Transverse colon (tissue), 4 donors: ENCODE measurements around the gene FBN3. TPM values are rescaled to one million over a fixed set of nuclear protein-coding genes. Genes with fewer than 3 reads are reported as not detected.
"Not testable (repeated sequence)": the region's sequence is repeated elsewhere in the genome, so short reads cannot be mapped to it uniquely, and the experiment has no call there.

Source experiments
- DNase-seq: peaks from one replicate; pipeline ENCODE4 v3.0.0-alpha.2; 2019
- H3K27ac ChIP-seq, 4 donors: fragments of 200-600 bp; sonication (generic); 2 replicates each; pipeline ENCODE4 v1.5.1; 2016 to 2018; ENCODE audit warnings: inconsistent platforms in 4 of 4
- H3K27me3 ChIP-seq: fragments of 200-600 bp; sonication (generic); 2 replicates; pipeline ENCODE4 v1.5.1; 2017; ENCODE audit warnings: inconsistent platforms
- H3K36me3 ChIP-seq, 4 donors: fragments of 200-600 bp; sonication (generic); 2 replicates each; pipeline ENCODE4 v1.5.1; 2017 to 2019; ENCODE audit warnings: inconsistent platforms in 4 of 4
- H3K4me1 ChIP-seq, 4 donors: fragments of 200-600 bp; sonication (generic); 2 replicates each; pipeline ENCODE4 v1.5.1; 2017 to 2020; ENCODE audit warnings: inconsistent platforms in 4 of 4
- H3K4me3 ChIP-seq, 4 donors: fragments of 200-600 bp; sonication (generic); 1 replicate in 1 of 4; 2 replicates in 3 of 4; pipeline versions ENCODE4 v1.5.1 to v1.6.1; 2017 to 2019; ENCODE audit warnings: inconsistent platforms in 4 of 4
- H3K9me3 ChIP-seq, 2 donors: fragments of 200-600 bp; sonication (generic); 2 replicates each; pipeline ENCODE4 v1.5.1; 2017 to 2019; ENCODE audit warnings: inconsistent platforms in 2 of 2
- EP300 ChIP-seq: sonication (generic); formaldehyde crosslinking; IDR thresholded peaks from one replicate; pipeline ENCODE4 v1.6.1; 2017; ENCODE audit warnings: antibody characterized with exemption, low read depth
- POLR2A ChIP-seq: fragments of 450-650 bp; IDR thresholded peaks from one replicate; pipeline ENCODE4 v1.6.1; 2016; ENCODE audit warnings: antibody characterized with exemption, mild to moderate bottlenecking, moderate library complexity
- POLR2AphosphoS5 ChIP-seq, 3 donors: sonication (generic); formaldehyde crosslinking; IDR thresholded peaks; one replicate each; pipeline ENCODE4 v1.6.1; 2016; ENCODE audit warnings: antibody characterized with exemption in 3 of 3
- WGBS, 2 donors: methylation state at CpG; one replicate each; pipeline ENCODE4 v1.1.5; 2018; ENCODE audit warnings: low coverage in 1 of 2; 5-methylcytosine and 5-hydroxymethylcytosine counted together
- in situ Hi-C, 4 donors: fragments of 200-750 bp; cut with MboI; loops; one replicate each; pipeline versions ENCODE4 v1.15.0 to v1.15.1; 2017; ENCODE audit warnings: low sequenced_read_pairs in 3 of 4, low pct_ligation_motif_present in 1 of 4, low pct_unique_long_range_greater_than_20kb in 1 of 4
- intact Hi-C: fragments of 100-400 bp; cut with DNase I; formaldehyde crosslinking; loops from one replicate; pipeline ENCODE4 v1.15.1; 2023; ENCODE audit warnings: low total_unique reads
- total RNA-seq, 4 donors: library from RNA; depleted of rRNA; stranded (reverse); fragments of >200 nt; gene quantifications; one replicate each; pipeline ENCODE4 v1.1.0, GENCODE V29; 2016
- TF ChIP-seq, protein P1 (sequence below), 5 experiments: fragments of 200-600 bp in 3 of 5; fragments of 450-650 bp in 2 of 5; sonication (generic) in 3 of 5; IDR thresholded peaks; 1 replicate in 2 of 5; 2 replicates in 3 of 5; pipeline ENCODE4 v1.5.1; 2016 to 2017; ENCODE audit warnings: antibody characterized with exemption in 5 of 5, inconsistent platforms in 3 of 5, mild to moderate bottlenecking in 2 of 5, moderate library complexity in 1 of 5

Gene FBN3
- total RNA-seq, 4 donors from 2014 or later, result not detected

DNA sequence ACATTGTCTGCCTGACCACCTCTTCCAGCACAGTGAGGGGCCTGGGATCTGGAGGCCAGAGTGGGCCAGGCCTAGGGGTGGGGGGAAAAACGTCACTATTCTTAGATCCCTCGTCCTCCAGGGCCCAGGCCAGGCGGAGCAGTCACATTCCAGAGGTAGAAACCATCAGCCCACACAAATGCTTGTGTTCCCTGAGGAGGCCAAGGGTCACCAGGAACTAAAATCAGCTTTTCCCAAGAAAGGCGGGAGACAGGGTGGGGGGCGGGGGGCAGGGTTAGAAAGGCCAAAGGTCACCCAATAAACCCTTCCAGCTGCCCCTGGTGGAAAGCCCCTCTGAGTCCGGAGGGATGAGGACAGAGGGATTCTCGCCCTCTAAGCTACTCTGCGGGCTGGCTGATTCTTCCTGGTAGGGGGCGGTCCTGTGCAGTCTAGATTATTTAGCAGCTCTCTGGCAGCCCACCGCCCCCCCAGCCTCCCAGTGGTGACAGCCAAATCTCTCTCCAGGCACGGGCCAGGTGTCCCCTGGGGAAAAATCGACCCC, 120.4 kb downstream of the FBN3 start:
- no peak overlapping the region for H3K27ac ChIP-seq
- no peak for DNase-seq
- no peaks in the 10 kb centered on the region for H3K27me3 ChIP-seq
- no peak overlapping the region for H3K4me3 ChIP-seq
- H3K36me3 ChIP-seq, result no peaks in the 10 kb centered on the region
- H3K9me3 ChIP-seq, result no peaks in the 10 kb centered on the region
- no peaks in the 10 kb centered on the region for H3K4me1 ChIP-seq
- TF ChIP-seq EP300 (no peak), POLR2A (no peak), POLR2AphosphoS5 (IDR thresholded peaks at IDR 0.05) (no peak)
- TF ChIP-seq, protein P1, sequence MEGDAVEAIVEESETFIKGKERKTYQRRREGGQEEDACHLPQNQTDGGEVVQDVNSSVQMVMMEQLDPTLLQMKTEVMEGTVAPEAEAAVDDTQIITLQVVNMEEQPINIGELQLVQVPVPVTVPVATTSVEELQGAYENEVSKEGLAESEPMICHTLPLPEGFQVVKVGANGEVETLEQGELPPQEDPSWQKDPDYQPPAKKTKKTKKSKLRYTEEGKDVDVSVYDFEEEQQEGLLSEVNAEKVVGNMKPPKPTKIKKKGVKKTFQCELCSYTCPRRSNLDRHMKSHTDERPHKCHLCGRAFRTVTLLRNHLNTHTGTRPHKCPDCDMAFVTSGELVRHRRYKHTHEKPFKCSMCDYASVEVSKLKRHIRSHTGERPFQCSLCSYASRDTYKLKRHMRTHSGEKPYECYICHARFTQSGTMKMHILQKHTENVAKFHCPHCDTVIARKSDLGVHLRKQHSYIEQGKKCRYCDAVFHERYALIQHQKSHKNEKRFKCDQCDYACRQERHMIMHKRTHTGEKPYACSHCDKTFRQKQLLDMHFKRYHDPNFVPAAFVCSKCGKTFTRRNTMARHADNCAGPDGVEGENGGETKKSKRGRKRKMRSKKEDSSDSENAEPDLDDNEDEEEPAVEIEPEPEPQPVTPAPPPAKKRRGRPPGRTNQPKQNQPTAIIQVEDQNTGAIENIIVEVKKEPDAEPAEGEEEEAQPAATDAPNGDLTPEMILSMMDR (IDR thresholded peaks at IDR 0.05), result no peak
- in situ Hi-C loops, result no loop called here
- intact Hi-C loops, result no loop called here
- 40 to 45% methylated on average over 1 to 12 of the region's 12 CpGs for WGBS, 2 donors

DNA sequence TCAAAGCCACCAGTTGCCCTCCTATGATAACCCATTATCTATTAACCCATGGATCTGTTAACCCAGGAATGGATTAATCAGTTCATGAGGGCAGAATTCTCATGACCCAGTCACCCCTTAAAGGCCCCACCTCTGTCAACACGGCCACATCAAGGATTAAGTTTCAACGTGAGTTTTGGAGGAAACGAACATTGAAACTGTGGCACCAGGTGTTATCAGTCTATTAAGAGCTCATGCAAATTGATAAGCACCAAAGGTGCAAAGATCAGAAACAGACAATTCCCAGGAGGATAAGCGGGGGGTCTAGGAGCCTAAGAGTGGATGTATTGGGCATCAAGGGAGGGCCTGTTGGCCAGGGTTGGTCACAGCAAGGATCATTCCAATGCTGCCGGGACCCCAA, 124.1 kb downstream of the FBN3 start:
- Histone ChIP-seq H3K4me1 (no peaks in the 10 kb centered on the region), H3K4me3 (no peak overlapping the region), H3K27ac (no peak overlapping the region), H3K27me3 (no peaks in the 10 kb centered on the region), H3K9me3 (no peaks in the 10 kb centered on the region), H3K36me3 (no peaks in the 10 kb centered on the region)
- DNase-seq, result no peak
- intact Hi-C loops (no loop called here), in situ Hi-C loops (no loop called here)
- 65 to 67% methylated on average over 4 to 5 of the region's 5 CpGs for WGBS, 2 donors
- TF ChIP-seq EP300 (no peak), POLR2AphosphoS5 (IDR thresholded peaks at IDR 0.05) (no peak), POLR2A (no peak)
- TF ChIP-seq, protein P1 (IDR thresholded peaks at IDR 0.05), result no peak

DNA sequence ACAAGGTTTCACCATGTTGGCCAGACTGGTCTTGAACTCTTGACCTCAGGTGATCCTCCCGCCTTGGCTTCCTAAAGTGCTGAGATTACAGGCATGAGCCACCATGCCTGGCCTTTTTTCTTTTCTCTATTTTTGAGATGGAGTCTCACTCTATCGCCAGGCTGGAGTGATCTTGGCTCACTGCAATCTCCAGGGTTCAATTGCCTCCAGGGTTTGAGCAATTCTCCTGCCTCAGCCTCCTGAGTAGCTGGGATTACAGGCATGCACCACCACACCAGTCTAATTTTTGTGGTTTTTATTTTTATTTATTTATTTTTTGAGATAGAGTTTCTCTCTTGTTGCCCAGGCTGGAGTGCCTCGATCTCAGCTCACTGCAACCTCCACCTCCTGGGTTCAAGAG, 125.1 kb downstream of the FBN3 start:
- H3K9me3 ChIP-seq, H3K36me3 ChIP-seq, H3K4me1 ChIP-seq, H3K27ac ChIP-seq, in situ Hi-C loops, H3K27me3 ChIP-seq, DNase-seq, H3K4me3 ChIP-seq: not testable (repeated sequence)
- intact Hi-C loops, result loop anchor here (5.0 kb wide), 1 partner anchor 707 kb away; no protein-coding TSS in a partner anchor
- 92 to 99% methylated on average over 2 to 3 of the region's 3 CpGs for WGBS, 2 donors

GRCh38 chr19:8023371-8023770, 126.0 kb downstream of the FBN3 start:
- no peaks in the 10 kb centered on the region for H3K4me1 ChIP-seq
- no peaks in the 10 kb centered on the region for H3K9me3 ChIP-seq
- no peaks in the 10 kb centered on the region for H3K27me3 ChIP-seq
- TF ChIP-seq EP300 (no peak), POLR2A (no peak), POLR2AphosphoS5 (IDR thresholded peaks at IDR 0.05) (no peak)
- TF ChIP-seq, protein P1 (IDR thresholded peaks at IDR 0.05), result no peak
- no peak overlapping the region for H3K27ac ChIP-seq
- H3K36me3 ChIP-seq, result no peaks in the 10 kb centered on the region
- WGBS, 2 donors, result 79 to 89% methylated on average over 3 to 5 of the region's 5 CpGs
- intact Hi-C loops, result loop anchor here (5.0 kb wide), 1 partner anchor 706 kb away; no protein-coding TSS in a partner anchor
- no peak overlapping the region for H3K4me3 ChIP-seq
- in situ Hi-C loops, result no loop called here
- DNase-seq, result no peak

DNA sequence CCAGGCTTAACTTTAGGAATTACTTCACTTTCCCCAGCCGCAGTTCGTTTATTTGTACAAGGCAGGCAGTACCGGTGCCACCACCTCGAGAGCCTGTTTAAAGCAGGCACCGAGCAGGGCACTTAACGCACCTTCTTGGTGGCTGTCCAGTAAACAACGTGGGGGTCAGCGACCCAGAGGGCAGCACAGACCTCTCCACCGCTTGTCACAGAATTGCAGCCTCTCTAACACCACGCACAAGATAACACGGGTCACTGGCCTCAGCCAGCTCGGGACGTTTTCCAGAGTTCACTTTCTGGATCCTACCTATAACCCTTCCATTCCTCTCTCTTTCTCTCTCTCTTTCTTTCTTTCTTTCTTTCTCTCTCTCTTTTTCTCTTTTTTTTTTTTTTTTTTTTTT, 127.1 kb downstream of the FBN3 start:
- DNase-seq, result no peak
- Histone ChIP-seq H3K4me3 (no peak overlapping the region), H3K9me3 (no peaks in the 10 kb centered on the region), H3K27ac (no peak overlapping the region), H3K4me1 (no peaks in the 10 kb centered on the region), H3K27me3 (no peaks in the 10 kb centered on the region), H3K36me3 (no peaks in the 10 kb centered on the region)
- in situ Hi-C loops (no loop called here), intact Hi-C loops (loop anchor here (5.0 kb wide), 1 partner anchor 705 kb away; no protein-coding TSS in a partner anchor)
- no peak for TF ChIP-seq EP300
- TF ChIP-seq, protein P1 (IDR thresholded peaks at IDR 0.05), result no peak
- no peak for TF ChIP-seq POLR2A
- TF ChIP-seq POLR2AphosphoS5 (IDR thresholded peaks at IDR 0.05), result no peak
- 77 to 82% methylated on average over 7 to 13 of the region's 13 CpGs for WGBS, 2 donors
